Activated CD4-positive, alpha-beta T cell treated with anti-CD3 and anti-CD28 coated beads, Interleukin-2, Interleukin-6, amounts not matched to agents 100 ng/mL and 50 ng/mL, durations not matched to agents 16 hours and 8 hours (primary cell): ENCODE results near the gene CELA3A.
"Not testable (repeated sequence)": the region's sequence is repeated elsewhere in the genome, so short reads cannot be mapped to it uniquely, and the experiment has no call there.

Experiments
- DNase-seq: peaks from one replicate; pipeline ENCODE4 v3.0.0-alpha.2; 2020

Gene CELA3A

DNA sequence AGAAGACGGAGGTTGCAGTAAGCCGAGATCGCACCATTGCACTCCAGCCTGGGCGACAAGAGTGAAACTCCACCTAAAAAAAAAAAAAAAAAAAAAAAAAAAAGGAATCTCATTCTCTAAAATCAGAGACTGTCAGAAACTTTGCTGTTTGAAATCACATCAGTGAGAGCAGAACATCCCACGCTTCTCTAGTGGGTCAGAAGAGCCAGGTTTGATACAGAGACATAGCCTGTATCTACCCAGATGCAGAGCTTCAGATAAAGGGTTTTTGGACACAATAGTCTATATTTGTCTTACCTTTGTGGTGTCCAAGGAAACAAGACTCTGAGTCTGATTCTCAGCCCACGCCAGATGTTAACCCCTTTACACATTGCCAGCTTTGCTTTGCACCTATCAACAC is 19.6 kb downstream of the CELA3A start:
- no peak for DNase-seq

DNA sequence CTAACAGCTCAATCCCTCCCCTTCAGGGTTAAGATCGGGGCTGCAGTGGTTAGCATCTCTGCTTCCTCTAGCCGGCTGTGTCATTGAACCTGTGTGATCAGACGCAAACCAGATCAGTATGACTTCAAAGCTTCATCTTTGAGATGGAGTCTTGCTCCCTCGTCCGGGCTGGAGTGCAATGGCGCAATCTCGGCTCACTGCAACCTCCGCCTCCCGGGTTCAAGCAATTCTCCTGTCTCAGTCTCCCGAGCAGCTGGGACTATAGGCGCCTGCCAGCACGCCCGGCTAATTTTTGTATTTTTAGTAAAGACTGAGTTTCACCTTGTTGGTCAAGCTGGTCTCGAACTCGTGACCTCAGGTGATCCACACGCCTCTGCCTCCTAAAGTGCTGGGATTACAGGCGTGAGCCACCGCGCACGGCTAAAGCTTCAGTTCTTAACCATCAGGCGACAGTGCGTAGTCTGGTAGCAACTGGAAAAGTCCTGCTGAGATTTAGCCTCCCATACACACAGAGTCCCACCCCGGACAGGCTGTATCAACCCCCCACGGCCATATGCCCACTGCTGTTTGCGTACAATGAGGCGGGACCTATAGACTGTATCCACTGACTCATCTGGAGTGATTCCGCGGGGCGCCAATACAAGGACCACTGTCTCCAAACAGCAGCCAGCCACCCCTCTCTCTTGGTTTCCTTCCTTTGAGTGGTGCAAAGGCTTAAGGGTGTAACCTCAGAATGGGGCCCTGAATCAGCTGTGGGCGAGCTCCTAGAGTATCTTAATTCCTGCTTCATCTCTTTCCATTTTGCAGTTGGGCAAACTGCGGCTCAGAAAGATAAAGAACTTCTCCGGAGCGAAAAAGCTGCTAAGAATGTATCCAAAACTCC is 23.3 kb downstream of the CELA3A start:
- peak; percentile 81 for DNase-seq

DNA sequence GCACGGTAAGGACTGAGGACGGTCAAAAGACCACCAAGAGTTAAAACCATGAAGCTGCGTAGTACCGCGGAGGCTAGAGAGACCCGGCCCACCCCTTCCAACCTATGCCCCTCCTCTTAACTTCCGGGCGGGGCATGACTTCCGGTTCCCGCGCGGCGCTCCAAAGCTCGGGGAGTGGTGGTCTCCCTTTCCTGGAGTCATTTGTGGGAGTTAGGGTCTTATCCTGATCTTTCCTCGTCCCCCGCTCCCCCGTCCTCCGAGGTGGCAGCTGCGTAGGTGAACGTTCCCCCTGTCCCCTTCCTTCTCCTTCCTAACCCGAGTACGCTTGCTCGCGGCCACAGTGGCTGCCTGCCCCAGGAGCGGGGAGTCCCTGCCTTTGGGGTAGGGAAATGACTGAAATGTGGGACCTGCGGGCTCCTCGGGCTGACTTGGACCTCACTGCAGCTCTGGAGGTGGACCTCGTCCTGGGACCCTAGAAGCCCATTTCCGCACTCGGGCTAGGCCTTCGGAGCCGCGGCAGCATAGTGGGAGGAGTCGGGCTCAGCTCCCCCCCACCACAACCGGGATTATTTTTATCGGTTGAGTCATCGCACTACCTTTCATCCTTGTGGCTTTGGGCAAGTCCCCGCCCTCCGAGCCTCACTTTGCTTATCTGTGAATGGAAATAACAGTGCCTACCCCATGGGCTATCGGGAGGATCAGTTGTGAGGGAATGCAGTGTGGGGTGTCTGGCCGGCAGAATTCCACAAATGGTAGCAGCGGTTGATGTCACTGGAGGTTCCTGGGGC is 24.1 kb downstream of the CELA3A start:
- DNase-seq = peak; percentile 94

GRCh38 chr1:22026924-22027289 is 25.4 kb downstream of the CELA3A start:
- DNase-seq = no peak

DNA sequence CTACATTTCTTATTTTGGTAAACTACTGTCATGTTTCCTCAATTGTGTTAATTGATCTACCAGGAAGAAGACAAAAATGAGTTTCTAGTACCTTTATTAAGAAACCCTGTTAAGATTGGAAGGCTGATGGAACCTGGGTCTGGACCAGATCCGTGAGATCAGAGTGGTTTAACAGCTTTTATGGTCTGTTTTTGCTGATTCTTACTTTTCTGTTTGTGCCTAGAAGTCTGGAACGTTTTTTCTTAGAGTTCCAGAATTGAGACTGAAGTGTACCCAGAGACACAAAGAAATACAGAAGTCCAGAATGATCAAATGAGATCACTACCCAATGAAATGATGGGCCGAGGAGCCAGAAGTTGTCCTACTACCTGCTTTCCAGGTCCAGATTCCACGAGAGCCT is 28.6 kb downstream of the CELA3A start:
- no peak for DNase-seq

DNA sequence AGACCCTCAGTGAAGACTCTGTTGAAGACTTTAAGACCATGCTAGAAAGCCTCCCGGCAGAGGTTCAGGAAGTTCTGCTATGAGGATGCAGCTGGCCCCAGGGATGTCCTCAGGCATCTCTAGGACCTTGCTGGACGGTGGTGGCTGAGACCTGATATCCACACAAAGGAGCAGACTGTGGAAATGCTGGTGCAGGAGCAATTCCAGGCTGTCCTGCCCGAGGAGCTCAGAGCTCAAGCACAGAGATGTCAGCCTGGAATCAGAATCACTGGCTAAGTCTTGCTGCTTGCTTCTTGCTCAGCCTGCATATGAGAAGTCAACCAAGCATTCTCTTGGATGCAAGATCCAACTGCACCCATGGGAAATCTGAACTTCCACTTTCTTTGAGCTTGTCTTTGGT is 29.0 kb downstream of the CELA3A start:
- DNase-seq = no peak

DNA sequence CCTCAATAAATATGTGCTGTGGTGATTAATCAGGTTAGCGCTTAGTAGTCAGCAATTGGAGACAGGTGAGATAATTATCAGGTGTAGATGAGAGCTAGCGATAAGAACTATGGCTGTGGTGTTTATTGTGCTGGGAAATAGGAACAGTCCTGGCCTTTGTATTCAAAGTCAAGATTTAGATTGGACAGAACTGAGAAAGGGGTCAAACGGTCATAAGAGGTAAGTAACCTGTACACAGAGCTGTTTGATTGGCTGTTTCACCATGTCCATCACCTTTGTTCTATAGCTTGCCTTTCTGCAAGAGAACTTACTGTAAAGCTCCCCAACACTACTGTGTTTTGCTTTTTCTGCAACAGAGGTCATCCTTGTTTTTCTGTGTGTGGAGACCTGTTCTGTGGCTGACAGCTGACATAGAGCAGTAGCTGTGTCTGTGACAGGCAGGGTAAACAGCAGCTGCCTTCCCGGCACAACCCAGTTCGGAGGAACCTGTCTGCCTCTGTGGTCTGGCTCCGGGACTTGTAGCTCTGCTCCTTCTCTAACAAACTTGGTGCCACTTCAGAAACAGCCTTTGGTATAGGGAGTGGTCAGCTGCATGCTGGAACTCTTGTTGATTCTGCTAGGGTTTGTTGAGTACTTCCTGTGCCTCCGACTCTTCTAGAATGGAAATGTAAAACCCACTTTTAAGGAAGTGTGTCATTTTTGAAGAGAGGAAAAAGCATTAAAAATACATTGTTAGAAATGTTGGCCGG is 29.9 kb downstream of the CELA3A start:
- peak; percentile 30 for DNase-seq

GRCh38 chr1:22034834-22035233 is 33.4 kb downstream of the CELA3A start:
- not testable (repeated sequence) for DNase-seq

DNA sequence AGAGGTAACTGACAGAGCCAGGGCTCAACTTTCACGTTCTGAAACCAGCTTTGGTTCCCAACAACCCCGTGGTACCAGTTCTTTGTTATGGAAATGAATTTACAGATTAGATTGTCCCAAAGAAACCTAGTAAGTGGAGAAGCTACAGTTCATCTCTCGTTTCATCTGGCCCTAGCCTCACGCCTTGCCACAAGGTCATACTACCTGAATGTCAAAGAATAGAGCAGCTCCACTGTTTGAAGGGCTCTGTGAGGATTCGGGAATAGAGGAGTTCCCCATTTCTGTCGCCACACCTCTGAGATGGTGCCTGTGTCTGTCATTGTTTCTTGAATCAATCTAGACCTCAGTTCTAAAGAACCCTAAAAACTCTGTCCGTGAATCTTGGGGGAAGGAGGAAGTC is 36.1 kb downstream of the CELA3A start:
- DNase-seq = no peak

DNA sequence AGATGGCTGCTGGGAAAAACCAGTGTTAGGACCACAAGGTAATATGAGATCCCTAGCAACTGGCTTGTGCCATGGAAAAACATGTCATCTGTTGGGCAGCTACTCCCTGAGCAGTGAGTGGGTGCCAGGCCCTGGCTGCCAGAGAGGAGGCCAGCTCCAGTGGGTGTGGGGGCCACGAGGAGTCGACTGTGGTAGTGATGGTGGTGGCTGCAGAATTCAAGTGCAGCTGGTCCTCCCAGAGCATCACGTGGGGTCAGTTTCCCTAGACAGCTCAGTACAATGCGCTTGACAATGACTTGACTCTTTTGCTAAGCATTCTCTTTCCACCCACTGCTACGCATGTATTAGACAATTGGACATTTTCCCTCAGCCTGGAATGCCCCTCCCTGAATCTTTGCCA is 36.6 kb downstream of the CELA3A start:
- DNase-seq = no peak

GRCh38 chr1:22039594-22040285 is 38.3 kb downstream of the CELA3A start:
- peak; percentile 95 for DNase-seq

- DNase-seq = no peak
Measured at GRCh38 chr1:22040286-22040623, 38.8 kb downstream of the CELA3A start.

- no peak for DNase-seq
Measured at GRCh38 chr1:22041505-22041904, 40.0 kb downstream of the CELA3A start.

DNA sequence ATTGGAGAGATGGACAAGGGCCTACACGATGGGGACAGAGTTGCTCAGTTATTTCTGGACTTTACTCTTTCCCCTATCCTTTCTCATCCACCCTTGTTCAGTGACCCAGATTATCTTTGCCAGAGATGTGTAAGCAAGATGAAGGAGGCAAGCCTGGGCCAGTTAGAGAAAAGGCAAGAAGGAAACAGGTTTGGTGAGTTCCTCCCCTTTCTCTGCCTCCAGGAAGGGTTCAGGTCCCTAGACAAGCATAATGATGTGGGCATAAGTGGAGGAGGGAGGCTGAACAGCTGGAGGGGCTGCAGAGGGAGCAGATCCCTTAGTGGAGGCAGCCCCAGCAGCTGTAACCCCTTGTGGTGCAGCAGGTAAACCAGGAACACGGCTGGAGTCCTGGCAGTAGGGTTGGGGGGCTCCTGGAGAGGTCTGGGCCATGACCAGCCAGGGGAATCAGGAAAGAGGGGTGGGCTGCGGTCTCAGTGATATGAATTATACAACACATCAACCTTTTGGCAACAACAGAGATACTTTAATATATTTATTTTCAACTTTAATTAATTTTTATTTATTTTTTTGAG is 41.8 kb downstream of the CELA3A start:
- no peak for DNase-seq

- no peak for DNase-seq
Measured at GRCh38 chr1:22044690-22045420, 43.4 kb downstream of the CELA3A start.

DNA sequence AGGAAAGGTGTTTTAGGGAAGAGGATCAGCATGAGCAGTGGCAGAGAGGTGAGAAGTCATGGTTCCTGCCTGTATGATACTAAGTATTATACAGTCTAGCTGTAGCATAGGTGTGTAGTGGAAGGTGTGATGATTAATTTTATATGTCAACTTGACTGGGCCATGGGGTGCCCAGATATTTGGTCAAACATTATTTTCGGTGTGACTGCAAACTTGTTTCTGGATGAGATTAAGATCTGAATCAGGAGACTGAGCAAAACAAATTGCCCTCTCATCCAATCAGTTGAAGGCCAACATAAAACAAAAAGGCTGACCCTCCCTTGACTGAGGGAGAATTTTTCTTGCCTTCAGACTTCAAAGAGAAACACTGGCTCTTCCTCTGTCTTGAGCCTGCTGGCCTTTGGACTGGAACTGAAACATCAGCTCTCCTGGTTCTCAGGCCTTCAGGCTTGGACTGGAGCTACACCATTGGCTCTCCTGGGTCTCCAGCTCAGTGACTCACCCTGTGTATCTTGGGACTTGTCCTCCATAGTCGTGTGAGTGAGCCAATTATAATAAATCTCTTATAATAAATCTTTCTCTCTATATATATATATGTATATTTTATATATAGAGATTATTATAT is 44.3 kb downstream of the CELA3A start:
- no peak for DNase-seq

DNA sequence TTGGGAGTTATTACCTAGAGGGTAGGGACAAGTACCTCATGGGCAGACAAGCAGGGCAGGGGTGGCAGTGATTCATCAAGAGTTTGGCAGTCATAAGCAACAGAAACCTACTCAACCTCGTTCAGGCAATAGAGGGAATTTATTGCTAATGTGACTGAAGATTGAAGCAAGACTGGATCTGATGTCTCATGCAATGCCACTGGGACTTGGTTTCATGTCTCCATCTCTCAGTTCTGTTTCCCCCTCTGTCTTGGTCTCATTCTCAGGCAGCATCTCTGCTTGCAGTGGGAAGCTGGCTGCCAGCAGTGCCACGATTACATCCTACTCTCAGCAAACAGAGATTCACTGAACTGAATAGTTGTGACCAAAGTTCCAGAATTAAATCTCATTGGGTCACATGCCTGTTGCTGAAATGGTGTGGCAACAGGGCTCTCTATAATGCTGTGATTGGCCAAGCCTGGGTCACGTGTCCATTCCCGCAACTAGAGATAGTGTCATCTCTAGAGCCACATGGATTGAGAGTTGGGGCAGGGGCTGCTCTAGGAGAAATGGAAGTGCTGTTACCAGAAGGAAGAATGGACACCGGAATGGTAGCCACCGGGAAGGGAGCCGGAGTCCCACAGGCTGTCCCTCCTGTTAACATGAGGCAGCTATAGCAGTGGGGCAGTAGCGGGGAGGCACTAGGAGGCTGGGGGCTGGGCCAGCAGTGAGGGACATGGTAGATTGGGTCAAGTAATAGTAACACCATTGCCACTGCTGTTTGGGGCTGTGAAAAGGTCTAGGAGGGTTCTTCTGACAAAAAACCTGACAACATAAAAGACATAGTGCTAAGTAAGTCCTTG is 47.1 kb downstream of the CELA3A start:
- peak; percentile 27 for DNase-seq

GRCh38 chr1:22050330-22050729 is 48.9 kb downstream of the CELA3A start:
- no peak for DNase-seq

DNA sequence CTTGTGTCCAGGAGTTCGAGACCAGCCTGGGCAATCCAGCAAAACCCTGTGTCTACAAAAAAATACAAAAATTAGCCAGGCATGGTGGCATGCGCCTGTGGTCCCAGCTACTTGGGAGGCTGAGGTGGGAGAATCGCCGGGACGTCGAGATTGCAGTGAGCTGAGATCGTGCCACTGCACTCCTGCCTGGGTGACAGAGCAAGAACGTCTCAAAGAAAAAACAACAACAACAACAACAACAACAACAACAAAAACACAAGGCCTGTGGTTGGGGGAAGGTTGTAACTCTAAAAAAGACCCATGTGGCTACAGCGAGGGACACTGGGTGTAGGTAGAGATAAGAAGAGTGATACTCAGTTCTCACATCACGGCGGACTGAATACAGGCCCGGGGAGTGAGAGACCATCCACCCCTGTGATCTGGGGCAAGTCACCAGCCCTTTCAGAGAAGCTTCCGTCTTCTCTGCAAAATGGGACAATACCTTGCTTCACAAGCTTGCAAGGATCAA is 50.2 kb downstream of the CELA3A start:
- DNase-seq = no peak
